Frontal cortex (tissue), 4 donors: ENCODE data around the gene TMEM168. TPM values are rescaled to one million over a fixed set of nuclear protein-coding genes. Genes with fewer than 3 reads are reported as not detected.
A peak's percentile ranks its signal among the peaks of the same experiment; 100 is the strongest.

Experiments
- DNase-seq, 2 donors: peaks; one replicate each; pipeline ENCODE4 v3.0.0; 2012; ENCODE audit warnings: low spot score in 2 of 2
- FAIRE-seq: peaks from 2 replicates; lab custom pipeline; 2012; peaks lifted over from hg19 to GRCh38; lab: Jason Lieb, UNC
- total RNA-seq: library from RNA; depleted of rRNA; stranded (reverse); fragments of >200 nt; gene quantifications from one replicate; pipeline ENCODE4 v1.2.3, GENCODE V29; 2014
- donor health status: control.
- donor health status: control.
- donor health status: control.

TMEM168 gene
- total RNA-seq, 1 donor from 2014 or later: 31.4 TPM

- no peak for FAIRE-seq
- no peak for DNase-seq
Observed at GRCh38 chr7:112784603-112785002, 5.6 kb downstream of the TMEM168 start.

- no peak for FAIRE-seq
- DNase-seq: no peak
Observed at GRCh38 chr7:112782498-112782897, 7.7 kb downstream of the TMEM168 start.

GRCh38 chr7:112781558-112781957 lies 8.6 kb downstream of the TMEM168 start:
- FAIRE-seq (no peak), DNase-seq (no peak)

GRCh38 chr7:112781110-112781509 lies 9.1 kb downstream of the TMEM168 start:
- FAIRE-seq: no peak
- DNase-seq: no peak

- FAIRE-seq: no peak
Observed at GRCh38 chr7:112779667-112780066, 10.5 kb downstream of the TMEM168 start.

GRCh38 chr7:112777406-112777805 lies 12.8 kb downstream of the TMEM168 start:
- no peak for FAIRE-seq
- no peak for DNase-seq

More at GRCh38 chr7:112779667-112780066, 10.5 kb downstream of the TMEM168 start:
- no peak for DNase-seq

- FAIRE-seq (no peak), DNase-seq (no peak)
Observed at GRCh38 chr7:112771166-112771565, 19.0 kb downstream of the TMEM168 start.

- FAIRE-seq (no peak), DNase-seq (no peak)
Observed at GRCh38 chr7:112770051-112770450, 20.1 kb downstream of the TMEM168 start.

- no peak for DNase-seq
- FAIRE-seq: no peak
Observed at GRCh38 chr7:112765105-112765504, 25.1 kb downstream of the TMEM168 start.

- DNase-seq (no peak), FAIRE-seq (peak; percentile 81)
Observed at GRCh38 chr7:112763996-112764395, 26.2 kb downstream of the TMEM168 start.

GRCh38 chr7:112763298-112763697 lies 26.9 kb downstream of the TMEM168 start:
- no peak for FAIRE-seq

GRCh38 chr7:112759905-112760304 lies 30.3 kb downstream of the TMEM168 start:
- no peak for FAIRE-seq
- DNase-seq: no peak

More at GRCh38 chr7:112763298-112763697, 26.9 kb downstream of the TMEM168 start:
- DNase-seq: no peak

- no peak for DNase-seq
- FAIRE-seq: no peak
Observed at GRCh38 chr7:112757337-112757736, 32.9 kb downstream of the TMEM168 start.

- FAIRE-seq: no peak
- DNase-seq: no peak
Observed at GRCh38 chr7:112753298-112753697, 36.9 kb downstream of the TMEM168 start.

GRCh38 chr7:112752576-112752975 lies 37.6 kb downstream of the TMEM168 start:
- FAIRE-seq (no peak), DNase-seq (no peak)

- no peak for DNase-seq
- no peak for FAIRE-seq
Observed at GRCh38 chr7:112749775-112750174, 40.4 kb downstream of the TMEM168 start.

- FAIRE-seq: no peak
Observed at GRCh38 chr7:112748381-112748780, 41.8 kb downstream of the TMEM168 start.

GRCh38 chr7:112745635-112746034 lies 44.6 kb downstream of the TMEM168 start:
- FAIRE-seq (no peak), DNase-seq (no peak)

More at GRCh38 chr7:112748381-112748780, 41.8 kb downstream of the TMEM168 start:
- DNase-seq: no peak

- DNase-seq: no peak
- no peak for FAIRE-seq
Observed at GRCh38 chr7:112744818-112745217, 45.4 kb downstream of the TMEM168 start.

- DNase-seq: no peak
- FAIRE-seq: no peak
Observed at GRCh38 chr7:112743811-112744210, 46.4 kb downstream of the TMEM168 start.

- FAIRE-seq: no peak
Observed at GRCh38 chr7:112740667-112741066, 49.5 kb downstream of the TMEM168 start.

GRCh38 chr7:112739436-112740180 lies 50.6 kb downstream of the TMEM168 start:
- DNase-seq (no peak), FAIRE-seq (no peak)

More at GRCh38 chr7:112740667-112741066, 49.5 kb downstream of the TMEM168 start:
- DNase-seq: no peak
